22Rv1 (cell line): ENCODE data around the gene LRRC26.

Source experiments
- CTCF ChIP-seq: fragments of 450-650 bp; IDR thresholded peaks from 2 replicates; pipeline ENCODE4 v1.5.1; 2017; ENCODE audit warnings: mild to moderate bottlenecking
- ZFX ChIP-seq: fragments of 450-650 bp; IDR thresholded peaks from 2 replicates; pipeline ENCODE4 v1.6.1; 2017; ENCODE audit warnings: antibody characterized with exemption, borderline replicate concordance

DNA sequence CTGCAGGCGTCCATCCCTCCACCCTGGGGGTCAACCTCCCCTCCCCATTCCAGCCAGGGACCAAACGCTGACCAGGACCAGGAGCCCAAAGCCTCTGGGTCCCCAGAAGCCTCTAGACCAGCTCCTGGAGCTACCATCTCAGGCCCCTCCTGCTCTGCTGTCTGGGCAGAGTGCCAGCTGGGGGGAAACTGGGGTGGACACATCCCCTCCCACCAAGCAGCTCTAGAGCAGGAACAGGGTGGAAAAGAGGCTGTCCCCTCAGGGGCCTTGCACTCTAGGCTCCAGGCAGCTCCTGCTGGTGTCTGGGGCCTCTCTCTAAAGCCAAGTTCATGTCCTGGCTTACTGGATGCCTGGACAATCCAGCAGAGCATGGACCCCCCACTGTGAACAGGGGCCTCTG lies 23.0 kb upstream of the LRRC26 start:
- TF ChIP-seq CTCF: no peak
- TF ChIP-seq ZFX: no peak
